Skeletal muscle satellite cell (primary cell): ENCODE measurements around the gene DLX3.

ENCODE experiments used
- H3K27me3 ChIP-seq: 2 replicates; pipeline ENCODE4 v1.7.0; 2013; ENCODE audit warnings: low read length; ENCODE audit not compliant: control insufficient read depth, insufficient read depth
- H3K36me3 ChIP-seq: 2 replicates; pipeline ENCODE4 v1.7.0; 2013; ENCODE audit warnings: mild to moderate bottlenecking, control low read depth, low read length; ENCODE audit not compliant: insufficient read depth
- H3K4me1 ChIP-seq: 2 replicates; pipeline ENCODE4 v1.7.0; 2013; ENCODE audit warnings: low read length; ENCODE audit not compliant: control insufficient read depth, insufficient read depth
- H3K4me2 ChIP-seq: 2 replicates; pipeline ENCODE4 v1.7.0; 2013; ENCODE audit warnings: mild to moderate bottlenecking, low read length
- H3K4me3 ChIP-seq: 2 replicates; pipeline ENCODE4 v1.7.0; 2013; ENCODE audit warnings: low read length
- H3K9ac ChIP-seq: 2 replicates; pipeline ENCODE4 v1.7.0; 2013; ENCODE audit warnings: mild to moderate bottlenecking, low read depth, low read length, moderate library complexity
- H3K9me3 ChIP-seq: replicated peaks from 2 replicates; pipeline ENCODE4 v1.7.0; 2013; ENCODE audit warnings: mild to moderate bottlenecking, control low read depth, low read length

DLX3 gene

DNA sequence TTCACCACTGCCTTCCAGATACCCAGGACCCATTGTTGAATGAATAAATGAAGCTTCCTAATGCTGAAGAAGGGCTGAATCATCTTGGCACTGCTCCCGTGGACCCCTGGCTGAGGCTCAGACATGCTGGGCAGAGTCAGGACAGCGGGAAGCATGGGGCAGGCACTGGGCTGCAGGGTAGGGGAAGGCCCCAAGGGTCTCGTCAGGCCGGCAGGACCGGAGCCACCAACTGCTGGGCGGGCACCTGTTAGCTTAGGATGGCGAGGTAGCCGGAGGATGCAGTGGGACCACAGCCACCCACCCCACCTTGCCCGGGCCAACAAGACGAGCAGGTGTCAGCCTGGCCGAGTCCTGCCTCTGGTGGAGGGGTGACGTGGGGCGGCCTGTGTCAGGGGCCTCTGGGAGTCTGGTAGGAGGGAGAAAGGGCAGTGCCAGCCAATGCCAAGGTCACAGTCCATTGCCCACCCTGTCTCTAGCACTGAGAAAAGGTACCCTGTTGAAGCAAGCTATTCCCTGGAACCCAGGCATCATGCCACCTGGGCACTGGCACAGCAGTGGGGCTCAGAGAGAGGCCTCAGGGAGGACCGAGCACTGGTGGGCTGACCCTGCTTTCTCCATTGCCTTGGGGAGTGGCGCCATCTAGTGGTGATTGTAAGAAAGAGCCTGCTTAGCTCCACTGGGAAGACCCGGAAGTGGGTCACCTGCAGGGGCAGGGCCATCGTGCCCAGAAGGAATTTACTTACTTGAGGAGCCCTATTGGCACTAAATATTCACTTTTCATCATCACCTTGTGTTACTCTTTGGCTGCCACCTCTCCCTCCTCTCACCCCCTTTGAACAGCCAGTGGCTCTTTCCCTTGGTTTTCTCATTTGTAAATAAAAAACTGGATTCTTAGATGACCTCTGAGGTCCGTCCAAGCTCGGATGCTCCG is 3.0 kb upstream of the DLX3 start:
- peak overlapping the region; percentile 43 for H3K4me2 ChIP-seq
- H3K27me3 ChIP-seq: peaks cover 62% of the 10 kb centered on the region
- peaks cover 18% of the 10 kb centered on the region for H3K4me1 ChIP-seq
- no peaks in the 10 kb centered on the region for H3K36me3 ChIP-seq
- H3K4me3 ChIP-seq: no peak overlapping the region
- no peak overlapping the region for H3K9ac ChIP-seq
- H3K9me3 ChIP-seq: no peaks in the 10 kb centered on the region

DNA sequence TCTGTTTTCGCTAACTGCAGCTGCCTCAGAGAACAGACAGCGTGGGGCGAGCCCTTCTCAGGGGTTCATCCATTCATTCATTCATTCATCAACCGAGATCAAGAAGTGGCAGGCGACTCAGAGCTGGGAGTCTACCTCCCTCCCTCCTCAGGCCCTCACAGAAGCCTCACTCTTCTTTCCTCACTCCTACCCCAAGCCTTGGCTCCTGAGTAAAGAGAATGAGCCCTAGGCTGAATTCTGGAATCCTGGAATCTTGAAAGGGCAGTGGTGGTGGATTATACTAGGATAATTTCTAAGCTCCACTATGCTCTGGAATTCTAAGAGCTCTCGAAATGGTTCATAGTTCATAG is 2.3 kb upstream of the DLX3 start:
- H3K4me3 ChIP-seq: no peak overlapping the region
- peak overlapping the region; percentile 93 for H3K4me2 ChIP-seq
- H3K4me1 ChIP-seq: peaks cover 18% of the 10 kb centered on the region
- H3K9ac ChIP-seq: no peak overlapping the region
- H3K27me3 ChIP-seq: peaks cover 62% of the 10 kb centered on the region
- H3K9me3 ChIP-seq: no peaks in the 10 kb centered on the region
- no peaks in the 10 kb centered on the region for H3K36me3 ChIP-seq

DNA sequence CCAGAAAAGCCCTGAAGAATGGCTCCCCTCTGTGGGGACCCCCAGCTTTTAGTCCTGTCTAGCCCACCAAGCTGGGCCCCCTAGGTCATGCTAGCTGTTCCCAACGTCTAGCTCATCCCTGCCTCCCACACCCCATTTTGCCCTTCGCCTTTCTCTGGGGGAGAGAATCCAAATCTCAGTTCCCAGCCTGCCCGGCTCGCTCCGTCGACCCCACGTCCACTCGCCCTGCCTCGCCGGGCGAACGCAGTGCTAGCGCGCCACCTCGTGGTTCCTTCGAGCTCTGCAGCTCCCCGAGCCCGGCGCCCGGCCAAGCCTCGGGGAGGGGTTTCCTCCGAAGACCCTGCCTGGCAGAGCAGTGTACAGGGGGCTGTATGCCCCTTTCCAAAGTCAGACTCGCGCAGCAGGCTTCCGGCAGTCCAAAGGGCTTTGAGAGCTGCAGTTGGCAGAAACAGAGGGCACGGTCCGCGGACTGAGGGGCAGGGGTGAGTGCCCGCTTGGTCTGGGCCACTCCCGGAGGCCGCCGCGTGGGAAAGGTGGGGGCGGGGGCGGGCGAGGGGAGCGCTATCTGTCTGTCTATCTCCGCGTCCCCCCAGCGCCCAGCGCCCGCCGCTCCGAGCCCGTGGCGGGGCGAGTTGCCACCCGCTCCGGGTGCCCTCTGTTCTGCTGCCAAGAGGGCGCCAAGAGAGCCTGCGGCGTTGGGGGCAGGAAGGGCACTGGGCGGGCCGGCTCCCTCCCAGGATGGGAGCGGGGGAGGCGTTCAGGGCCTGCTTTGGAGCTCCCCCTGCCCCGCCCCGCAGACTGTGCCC is 1.7 kb upstream of the DLX3 start:
- peaks cover 18% of the 10 kb centered on the region for H3K4me1 ChIP-seq
- H3K4me3 ChIP-seq: peak overlapping the region; percentile 73
- no peaks in the 10 kb centered on the region for H3K36me3 ChIP-seq
- peak overlapping the region; percentile 56 for H3K9ac ChIP-seq
- H3K9me3 ChIP-seq: no peaks in the 10 kb centered on the region
- peak overlapping the region; percentile 93 for H3K4me2 ChIP-seq
- peaks cover 56% of the 10 kb centered on the region for H3K27me3 ChIP-seq

DNA sequence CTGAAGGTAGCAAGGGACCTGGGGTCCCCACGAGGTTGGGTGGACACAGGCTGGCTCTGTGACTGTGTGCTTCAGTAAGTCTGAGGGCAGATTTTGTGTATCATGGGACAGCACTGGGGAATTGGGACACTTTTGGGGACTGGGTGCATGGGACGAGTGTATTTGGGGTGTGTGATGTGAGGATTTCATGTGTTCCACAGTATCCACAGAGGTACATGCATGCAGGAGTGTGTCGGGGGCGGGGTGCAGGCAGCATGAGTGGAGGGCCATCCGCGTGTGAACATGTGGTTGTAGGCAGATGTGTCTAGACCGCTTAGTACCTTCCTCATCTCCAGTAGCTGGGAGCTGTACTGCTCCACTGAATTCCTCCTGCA is 1.1 kb upstream of the DLX3 start:
- Histone ChIP-seq H3K9me3 (no peaks in the 10 kb centered on the region), H3K9ac (no peak overlapping the region), H3K27me3 (peaks cover 52% of the 10 kb centered on the region), H3K36me3 (no peaks in the 10 kb centered on the region), H3K4me3 (no peak overlapping the region), H3K4me2 (no peak overlapping the region), H3K4me1 (peaks cover 18% of the 10 kb centered on the region)

DNA sequence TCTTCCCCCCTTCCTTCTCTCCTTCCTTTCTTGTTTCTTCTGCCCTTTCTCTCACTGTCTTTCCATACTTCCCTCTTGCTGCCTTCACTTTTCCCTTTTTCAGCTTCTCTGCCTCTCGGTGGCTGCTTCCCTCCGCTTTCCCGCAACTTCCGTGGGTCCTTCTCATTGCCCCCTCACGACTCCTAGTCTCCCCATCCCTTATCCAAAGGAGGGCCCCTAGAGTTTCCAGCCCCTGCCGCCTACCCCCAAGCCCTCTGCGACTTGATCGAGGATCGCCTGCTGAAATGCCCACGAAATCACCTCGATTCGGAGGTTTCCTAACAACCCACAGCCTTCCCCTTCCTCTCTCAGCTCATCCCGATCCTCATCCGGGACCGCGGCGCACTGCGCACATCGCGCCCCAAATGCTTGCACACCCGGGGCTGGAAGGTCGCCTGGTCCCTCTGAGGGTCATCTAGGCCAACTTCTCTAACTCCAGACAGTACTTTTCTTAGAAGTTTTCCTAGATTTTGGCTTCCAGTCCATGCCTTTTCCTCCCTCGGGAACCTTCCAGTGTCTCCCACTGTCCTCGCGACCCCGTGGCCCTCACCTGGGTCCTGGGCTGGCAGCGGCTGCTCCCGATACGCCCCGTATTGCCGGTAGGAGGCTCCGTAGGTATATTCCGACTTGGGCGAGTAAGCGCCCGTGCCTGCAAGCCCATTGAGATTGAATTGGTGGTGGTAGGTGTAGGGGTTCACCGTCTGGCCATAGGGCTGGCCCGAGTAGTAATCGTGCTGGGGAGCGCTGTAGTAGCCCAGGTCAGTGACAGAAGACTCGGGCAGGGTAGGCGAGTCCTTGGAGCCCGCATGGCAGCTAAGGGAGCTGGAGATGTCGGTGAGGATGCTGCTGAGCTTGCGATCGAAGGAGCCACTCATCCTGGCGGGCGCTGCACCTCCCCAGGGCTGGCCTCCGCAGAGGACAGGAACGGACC is 654 bp downstream of the DLX3 start:
- peak overlapping the region; percentile 83 for H3K4me2 ChIP-seq
- H3K36me3 ChIP-seq: no peaks in the 10 kb centered on the region
- peak overlapping the region; percentile 72 for H3K4me3 ChIP-seq
- H3K9ac ChIP-seq: peak overlapping the region; percentile 68
- H3K4me1 ChIP-seq: peaks cover 18% of the 10 kb centered on the region
- peaks cover 38% of the 10 kb centered on the region for H3K27me3 ChIP-seq
- no peaks in the 10 kb centered on the region for H3K9me3 ChIP-seq

DNA sequence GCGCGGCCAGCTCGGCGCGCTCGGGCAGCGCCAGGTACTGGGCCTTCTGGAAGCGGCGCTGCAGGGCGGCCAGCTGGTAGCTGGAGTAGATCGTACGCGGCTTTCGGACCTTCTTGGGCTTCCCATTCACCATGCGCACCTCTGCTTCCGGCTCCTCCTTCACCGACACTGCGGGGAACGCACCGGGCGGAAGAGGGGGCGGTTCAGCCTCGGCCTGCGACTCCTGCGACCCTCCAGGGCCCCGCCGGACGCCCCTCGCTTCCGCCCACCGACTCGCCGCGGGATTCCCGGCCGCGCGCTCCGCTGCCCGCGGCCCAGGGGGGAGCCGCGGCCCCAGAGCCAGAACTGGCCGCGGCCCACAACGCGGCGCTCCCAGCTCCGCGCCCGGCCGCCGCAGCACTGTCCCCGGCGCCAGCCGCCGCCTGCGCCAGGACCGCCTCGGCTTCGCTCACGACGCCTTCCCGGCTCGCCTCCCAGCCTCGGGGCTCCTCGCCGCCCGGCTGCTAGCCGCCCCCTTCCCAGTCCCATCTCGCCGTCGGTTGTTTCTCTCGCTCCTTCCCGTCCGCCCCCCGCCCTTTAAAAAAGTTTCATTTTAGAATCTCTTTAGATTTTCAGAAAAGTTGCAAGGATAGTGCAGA is 1.5 kb downstream of the DLX3 start:
- Histone ChIP-seq H3K4me1 (peaks cover 18% of the 10 kb centered on the region), H3K9ac (peak overlapping the region; percentile 68), H3K4me3 (peak overlapping the region; percentile 72), H3K9me3 (no peaks in the 10 kb centered on the region), H3K27me3 (peaks cover 32% of the 10 kb centered on the region), H3K36me3 (no peaks in the 10 kb centered on the region), H3K4me2 (peak overlapping the region; percentile 83)

DNA sequence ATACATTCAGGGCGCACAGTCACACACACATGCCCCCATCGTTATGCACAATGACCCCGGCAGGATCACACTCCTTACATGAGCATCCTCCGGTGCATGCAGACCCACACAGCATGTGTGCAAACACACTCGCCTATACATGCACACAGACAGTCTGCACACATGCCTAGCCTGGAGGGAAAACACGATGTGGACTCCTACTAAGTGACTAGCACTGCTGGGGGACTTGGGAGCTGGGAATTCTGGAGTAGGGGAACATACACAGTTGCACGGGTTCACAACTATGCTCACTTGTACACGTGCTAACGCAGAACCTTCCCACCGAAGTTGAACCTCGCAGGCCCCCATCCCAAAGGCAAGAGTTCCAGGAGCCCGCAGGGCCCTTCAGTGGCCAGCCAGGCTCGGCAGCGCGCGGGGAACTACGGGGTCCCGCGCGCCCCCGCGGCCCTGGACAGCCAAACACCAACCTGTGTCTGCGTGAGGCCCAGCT is 2.0 kb downstream of the DLX3 start:
- H3K9ac ChIP-seq: peak overlapping the region; percentile 68
- peak overlapping the region; percentile 72 for H3K4me3 ChIP-seq

DNA sequence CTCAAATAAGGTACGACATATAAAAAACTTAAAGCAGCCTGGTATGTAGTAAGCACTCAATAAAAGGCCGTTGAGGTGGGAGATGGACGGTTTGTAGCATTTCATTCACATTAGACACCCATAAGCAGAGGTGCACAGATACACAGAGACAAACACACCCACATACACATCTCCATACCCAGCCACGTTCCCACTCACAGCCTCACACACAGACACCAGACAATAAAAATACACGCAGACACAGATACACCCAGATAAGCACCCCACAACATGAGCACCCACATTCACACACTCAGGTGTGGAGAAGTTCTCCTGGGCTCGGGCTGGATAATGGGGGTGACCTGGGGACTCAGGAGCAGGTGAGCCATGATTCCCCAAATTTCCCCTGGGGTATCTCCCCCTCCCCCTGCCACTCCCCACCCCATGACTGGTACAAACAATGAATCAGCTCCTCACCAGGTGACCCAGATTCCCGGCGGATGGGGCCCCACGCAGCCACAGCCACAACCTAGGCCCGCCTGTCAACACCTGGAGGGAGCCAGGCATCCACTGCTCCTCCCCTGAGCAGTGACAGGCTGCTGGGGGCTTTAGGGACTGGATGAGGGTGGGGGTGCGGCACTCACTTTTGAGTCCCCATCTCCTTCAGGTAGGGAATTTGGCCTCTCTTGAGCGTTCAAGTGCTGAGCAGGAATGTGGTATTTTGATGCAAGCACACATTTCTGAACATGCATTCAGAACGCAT is 2.7 kb downstream of the DLX3 start:
- Histone ChIP-seq H3K4me2 (peak overlapping the region; percentile 83), H3K4me1 (peaks cover 28% of the 10 kb centered on the region), H3K9me3 (no peaks in the 10 kb centered on the region), H3K27me3 (peaks cover 32% of the 10 kb centered on the region), H3K4me3 (peak overlapping the region; percentile 72), H3K36me3 (no peaks in the 10 kb centered on the region), H3K9ac (no peak overlapping the region)

More for the DNA sequence above, 2.0 kb downstream of the DLX3 start:
- H3K27me3 ChIP-seq: peaks cover 32% of the 10 kb centered on the region
- H3K4me1 ChIP-seq: peaks cover 22% of the 10 kb centered on the region
- no peaks in the 10 kb centered on the region for H3K9me3 ChIP-seq
- H3K36me3 ChIP-seq: no peaks in the 10 kb centered on the region
- H3K4me2 ChIP-seq: peak overlapping the region; percentile 83

DNA sequence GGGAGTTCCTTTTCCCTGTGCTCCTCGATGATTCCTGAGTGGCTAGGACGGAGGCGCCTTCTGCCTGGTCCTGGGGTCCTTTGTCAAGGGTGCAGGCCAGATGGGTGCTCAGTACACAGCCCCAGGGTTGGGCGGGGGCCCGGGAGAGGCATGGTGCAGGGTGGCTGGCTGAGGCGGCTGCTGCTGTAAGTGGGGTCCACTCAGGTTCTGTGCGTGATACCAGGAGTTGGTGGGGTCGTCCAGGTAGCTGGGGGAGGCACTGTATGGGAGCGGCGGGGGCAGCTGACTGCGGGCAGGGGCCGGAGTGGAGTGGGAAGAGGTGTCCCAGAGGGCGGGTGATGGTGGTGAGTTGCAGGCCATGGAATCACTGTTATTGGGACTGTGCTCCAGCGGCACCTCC is 3.6 kb downstream of the DLX3 start:
- Histone ChIP-seq H3K9ac (no peak overlapping the region), H3K9me3 (no peaks in the 10 kb centered on the region), H3K36me3 (no peaks in the 10 kb centered on the region), H3K4me3 (no peak overlapping the region), H3K4me1 (peaks cover 30% of the 10 kb centered on the region), H3K27me3 (peaks cover 40% of the 10 kb centered on the region), H3K4me2 (no peak overlapping the region)

DNA sequence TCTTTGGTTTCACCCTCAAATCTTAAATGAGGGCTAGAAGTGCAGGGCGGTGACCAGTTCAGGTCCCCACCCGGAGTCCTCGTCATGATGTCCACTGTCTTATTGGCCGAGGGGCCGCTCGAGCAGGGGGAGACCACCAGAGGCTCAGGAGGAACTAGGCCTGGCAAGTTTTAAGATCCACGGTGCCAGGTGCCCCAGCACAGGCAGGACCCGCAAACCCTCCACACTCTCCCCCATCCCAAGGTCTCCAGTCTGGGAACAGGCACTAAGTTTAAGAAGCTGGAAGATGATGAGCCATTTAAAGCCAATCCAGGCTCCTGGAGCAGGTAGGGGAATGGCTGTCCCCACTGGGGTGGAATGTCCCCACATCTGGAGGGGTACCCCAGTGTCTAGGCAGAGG is 4.1 kb downstream of the DLX3 start:
- Histone ChIP-seq H3K9ac (no peak overlapping the region), H3K4me1 (peaks cover 35% of the 10 kb centered on the region), H3K9me3 (no peaks in the 10 kb centered on the region), H3K4me2 (no peak overlapping the region), H3K4me3 (no peak overlapping the region), H3K27me3 (peaks cover 40% of the 10 kb centered on the region), H3K36me3 (no peaks in the 10 kb centered on the region)
